ENCODE results near the gene NMRK1.

The NMRK1 gene

DNA sequence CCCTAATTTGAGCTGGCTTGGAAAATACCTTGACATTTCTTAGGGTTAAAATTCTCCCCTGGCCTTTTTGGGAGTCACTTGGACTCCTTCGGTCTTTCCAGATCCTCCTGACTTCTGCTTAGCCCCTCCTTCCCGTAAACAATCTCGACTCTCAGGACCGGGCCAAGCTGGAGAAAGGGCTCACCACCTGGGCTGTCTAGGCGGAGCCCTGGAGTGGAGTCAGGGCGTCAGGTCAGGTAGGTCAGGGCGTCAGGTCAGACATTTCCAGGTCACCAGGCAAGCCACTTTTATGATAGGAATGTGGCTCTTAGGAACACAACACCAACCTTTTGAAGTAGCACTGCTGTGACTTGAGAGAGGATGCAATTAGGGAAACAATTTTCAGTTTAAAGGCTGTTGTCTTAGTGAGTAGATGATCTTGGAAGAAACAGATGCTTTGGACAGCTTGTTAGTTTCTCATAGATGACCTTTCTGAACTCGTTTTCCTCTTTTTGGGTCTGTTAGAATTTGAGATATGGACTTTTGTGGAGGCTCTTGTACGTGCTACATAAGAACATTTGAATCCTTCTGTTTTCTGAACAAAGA is 13.1 kb upstream of the NMRK1 start:
- no peak for DNase-seq

DNA sequence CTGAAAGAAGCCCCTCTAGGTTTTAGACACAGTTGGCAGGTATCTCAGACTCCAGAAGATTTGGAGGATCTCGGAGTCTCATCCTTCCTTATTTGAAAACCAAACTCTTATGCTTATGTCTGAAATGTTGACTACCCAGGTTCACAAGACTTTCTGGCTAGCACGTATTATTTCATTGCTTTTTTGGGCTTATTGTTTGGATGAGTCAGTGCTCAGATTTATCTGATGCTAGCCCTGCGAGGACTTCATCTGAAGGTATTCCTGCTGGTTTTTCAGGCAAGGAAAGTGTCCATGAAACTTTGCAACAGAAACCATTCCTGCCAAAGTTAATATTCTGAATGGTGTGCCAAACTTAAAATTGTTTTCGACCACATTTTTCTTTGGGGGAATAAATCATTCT is 8.8 kb upstream of the NMRK1 start:
- no peak for DNase-seq

DNA sequence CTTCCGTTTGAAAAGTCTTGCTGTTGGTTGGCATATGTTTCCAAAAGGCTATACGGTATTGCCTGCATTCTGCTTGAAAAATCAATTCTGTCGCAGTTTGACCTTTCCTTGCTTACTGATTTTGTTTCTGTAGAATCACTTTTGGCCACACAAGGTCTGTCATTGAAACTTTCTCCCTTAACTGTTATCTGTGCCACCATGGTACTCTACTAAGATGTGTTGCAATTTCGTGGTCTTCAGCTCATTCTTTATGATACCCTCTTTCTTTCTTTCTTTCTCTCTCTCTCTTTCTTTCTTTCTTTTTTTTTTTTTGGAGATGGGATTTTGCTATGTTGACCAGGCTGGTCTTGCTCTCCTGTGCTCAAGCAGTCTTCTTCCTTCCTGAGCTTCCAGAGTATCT is 4.8 kb upstream of the NMRK1 start:
- DNase-seq = no peak

DNA sequence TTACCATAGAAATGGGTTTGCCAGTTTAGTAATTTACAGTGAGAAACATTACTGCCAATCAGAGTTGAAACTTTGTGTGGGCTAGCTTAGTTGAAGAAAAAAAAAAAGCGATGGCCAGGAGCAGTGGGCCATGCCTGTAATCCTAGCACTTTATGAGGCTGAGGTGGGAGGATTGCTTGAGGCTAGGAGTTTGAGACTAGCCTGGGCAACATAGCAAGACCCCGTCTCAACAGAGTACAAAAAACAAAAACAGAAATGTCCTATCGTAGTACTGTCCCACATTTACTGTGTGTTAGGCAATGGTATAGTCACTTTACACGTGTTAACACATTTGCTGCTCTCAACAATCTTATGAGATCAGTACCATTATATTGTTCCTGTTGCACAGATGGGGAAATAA is 2.6 kb upstream of the NMRK1 start:
- DNase-seq = no peak

DNA sequence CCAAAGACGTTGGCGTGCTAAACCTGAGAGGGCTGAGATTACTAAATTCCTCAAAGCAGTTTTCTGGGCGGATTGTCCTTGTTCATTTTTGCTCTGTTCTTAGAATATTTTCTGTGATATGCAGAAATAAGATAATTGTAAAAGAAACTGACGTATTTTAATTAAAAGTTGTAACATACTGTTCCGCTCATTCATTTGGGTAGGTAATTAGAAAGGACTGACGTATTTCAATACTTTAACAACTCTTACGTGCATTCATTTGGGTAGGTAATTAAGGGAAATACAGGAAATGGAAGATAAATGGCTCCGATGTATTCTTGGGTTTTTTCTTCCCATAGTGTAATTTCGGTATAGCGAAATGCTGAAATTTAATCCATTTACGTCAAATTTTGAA is 1.4 kb upstream of the NMRK1 start:
- no peak for DNase-seq

DNA sequence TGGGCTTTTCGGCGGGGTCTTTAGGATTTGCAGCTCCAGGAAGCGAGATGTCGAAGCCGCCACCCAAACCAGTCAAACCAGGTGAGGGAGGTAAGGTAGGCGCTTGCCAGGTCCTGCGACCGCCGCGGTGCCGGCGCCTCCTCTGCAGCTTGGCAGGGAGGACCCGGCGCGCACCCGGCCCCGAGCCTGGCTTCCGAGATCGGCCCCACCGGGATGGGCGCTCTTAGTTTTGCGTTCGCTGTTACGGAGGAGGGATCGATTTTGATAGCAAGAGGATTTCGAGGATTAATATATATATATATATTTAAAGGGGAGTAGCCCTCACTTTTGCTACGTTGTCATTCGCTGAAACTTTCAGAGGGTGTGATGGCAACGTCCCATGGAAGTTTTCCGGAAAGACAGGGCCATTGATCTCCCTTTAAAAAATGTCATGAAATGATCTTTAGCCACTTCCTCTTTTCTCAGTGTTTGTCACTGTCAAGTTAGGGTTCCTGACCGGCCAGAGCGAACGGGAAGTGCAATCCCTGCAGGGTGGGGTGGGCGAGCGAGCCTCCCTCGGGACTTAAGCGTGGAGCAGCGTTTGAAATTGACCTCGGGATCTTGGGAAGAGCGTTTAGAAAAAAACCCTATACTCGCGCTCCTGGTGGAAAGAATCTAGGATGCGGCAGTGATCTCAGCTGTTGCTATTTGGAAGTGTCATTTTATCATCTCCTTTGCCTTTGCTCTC is 854 bp upstream of the NMRK1 start:
- DNase-seq = peak; percentile 62

DNA sequence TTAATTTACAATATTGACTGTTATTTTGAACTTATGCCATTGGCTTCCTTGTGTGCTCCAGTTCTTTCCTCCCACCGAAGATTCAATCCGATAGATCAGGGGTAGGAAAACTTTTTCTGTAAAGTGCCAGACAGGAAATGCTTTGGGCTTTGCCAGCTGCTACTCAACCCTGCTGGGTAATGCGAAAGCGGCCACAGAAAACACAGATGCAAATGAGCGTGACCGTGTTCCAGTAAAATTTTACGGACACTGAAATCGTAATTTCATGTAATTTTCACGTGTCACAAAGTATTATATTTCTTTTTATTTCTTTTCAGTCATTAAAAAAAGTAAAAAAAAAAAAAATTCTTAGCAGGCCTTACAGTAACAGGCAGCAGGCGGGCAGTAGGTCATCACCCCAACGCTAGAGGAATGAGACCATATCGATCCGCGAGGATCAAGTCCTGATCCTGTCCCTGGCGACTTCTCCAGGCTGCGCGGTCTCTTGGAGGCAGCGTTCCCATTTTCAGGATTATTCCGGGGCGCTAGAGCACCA is 599 bp downstream of the NMRK1 start:
- peak; percentile 31 for DNase-seq

DNA sequence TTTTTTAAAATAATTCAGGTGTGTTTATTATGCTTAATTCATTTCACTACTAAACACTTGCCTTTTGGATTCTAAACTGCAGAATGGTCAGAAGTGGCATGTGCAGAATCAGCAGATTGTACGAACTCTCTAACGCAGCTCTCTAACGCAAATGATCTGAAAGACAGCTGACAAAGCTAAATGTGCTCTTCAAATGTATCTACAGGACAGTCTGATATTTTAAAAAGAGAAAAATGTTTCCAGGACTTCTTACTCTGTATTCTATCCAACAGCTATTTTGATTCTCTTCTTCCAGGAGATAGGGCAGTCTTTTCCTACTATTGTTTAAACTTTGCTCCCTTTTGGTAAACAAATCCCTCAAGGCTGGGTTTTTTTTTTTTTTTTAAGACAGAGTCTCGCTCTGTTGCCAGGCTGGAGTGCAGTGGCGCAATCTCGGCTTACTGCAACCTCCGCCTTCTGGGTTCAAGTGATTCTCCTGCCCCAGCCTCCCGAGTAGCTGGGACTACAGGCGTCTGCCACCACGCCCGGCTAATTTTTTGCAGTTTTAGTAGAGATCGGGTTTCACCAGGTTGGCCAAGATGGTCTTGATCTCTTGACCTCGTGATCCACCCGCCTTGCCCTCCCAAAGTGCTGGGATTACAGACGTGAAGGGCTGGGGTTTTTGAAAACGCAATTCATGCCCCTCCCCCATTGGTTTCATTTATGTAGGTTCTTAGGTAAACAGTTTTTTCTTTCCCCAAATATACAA is 1.2 kb downstream of the NMRK1 start:
- DNase-seq = no peak

DNA sequence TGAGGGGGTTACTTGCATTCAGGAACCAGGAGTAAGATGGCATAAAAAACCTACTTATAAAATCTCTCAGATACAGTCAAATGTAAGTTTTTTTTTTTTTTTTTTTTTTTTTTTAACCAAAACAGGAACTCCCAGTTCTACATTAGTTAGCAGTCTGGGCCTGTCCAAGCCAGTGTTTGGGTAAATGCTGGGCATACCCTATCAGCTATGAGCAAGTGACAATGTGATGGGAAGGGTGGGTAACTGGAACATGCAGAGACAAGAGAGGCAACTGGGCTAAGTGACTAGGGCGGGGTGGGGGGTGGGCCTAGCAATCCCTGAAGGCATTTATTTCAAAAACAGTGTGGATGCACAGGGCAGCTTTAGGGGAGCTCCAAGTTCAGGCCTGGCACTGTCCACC is 2.3 kb downstream of the NMRK1 start:
- DNase-seq = no peak

DNA sequence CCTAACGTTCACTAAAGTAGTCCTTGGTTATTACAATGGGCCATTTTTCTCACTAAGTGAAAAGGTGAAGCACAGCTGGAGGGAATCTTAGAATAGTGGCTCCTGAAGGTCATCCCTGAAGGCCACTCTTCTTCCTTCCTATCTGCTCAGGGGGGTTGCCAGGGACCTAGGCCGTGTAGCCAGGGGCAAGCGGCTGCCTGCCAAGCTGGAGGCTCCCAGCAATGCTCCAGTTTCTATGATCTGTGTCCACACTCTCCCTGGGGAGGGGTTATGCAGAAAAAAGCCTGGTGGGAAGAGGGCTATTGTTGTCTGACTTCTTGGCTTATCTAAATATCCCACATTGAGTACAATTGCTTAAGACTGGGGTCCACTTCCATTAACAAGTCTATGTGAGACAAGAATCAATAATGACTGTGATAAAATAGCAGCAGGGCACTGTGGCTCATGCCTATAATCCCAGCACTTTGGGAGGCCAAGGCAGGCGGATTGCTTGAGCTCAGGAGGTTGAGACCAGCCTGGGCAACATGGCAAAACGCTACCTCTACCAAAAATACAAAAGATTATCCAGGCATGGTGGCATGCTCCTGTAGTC is 3.8 kb downstream of the NMRK1 start:
- DNase-seq = no peak

DNA sequence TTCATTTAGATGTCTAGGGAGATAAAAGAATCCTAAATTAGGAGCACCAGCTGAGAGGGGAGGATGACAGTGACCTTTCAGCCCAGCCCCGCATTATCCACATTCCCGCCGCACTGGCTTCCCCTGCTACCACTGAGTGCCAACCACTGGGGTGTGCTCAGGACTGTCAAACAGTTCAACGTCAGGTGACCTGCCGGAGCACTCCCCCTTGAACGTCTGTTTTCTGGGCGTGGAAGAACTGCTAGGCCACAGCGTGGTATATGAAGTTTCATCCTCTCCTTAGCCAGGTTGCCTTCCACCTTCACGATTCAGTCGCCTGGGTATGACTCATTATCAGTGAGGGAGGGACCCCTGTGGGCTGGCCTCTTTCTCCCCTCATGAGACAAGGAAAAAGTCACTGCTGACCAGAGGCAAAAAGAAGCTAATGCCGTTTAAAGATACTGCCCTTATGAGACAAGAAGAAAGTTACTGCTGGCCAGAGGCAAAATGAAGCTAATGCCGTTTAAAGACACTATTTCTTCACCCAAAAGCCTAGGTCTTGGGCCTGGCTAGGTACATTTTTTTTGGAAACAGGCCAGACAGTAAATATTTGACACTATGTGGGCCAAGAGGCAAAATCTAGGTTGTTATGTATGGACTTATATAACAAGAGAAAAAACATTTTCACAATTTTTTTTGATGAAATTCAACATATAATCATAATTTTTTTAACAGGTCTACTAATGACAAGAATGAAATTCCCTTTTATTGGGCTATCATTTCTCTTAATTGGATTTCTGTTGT is 4.6 kb downstream of the NMRK1 start:
- peak; percentile 11 for DNase-seq

DNA sequence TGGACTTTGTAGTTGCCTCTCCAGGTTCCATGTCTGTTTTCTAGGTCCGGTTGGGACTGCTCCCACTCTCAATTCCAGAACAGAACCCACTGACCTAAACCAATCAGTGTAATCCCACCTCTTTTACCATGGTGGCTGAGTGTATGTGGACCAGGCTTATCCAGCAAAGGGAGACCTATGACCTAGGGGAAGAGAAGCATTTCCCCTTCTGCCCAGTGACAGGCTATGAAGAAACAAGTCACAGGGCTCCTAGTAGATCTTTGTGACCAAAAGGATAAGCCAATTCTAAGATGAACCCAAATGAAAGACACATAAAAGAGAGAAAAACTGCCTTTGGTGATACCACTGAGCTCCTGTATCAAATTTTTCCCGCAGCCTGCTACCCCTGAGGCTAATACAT is 6.3 kb downstream of the NMRK1 start:
- no peak for DNase-seq

DNA sequence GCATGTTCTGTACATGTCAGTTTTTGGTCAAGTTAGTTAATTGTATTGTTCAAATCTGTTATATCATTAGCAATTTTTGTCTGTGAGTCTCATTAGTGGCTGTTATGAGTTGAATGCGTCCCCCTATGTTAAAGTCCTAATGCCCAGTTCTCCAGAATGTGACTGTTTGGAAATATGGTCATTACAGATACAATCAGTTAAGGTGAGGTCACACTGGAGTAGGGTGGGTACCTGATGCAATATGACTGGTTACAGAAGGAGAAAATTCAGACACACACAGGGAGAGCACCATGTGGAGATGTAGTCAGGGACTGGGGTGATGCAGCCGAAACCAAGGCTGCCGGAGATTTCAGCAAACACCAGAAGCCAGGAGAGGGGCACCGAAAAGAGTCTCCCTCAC is 15.1 kb downstream of the NMRK1 start:
- no peak for DNase-seq

DNA sequence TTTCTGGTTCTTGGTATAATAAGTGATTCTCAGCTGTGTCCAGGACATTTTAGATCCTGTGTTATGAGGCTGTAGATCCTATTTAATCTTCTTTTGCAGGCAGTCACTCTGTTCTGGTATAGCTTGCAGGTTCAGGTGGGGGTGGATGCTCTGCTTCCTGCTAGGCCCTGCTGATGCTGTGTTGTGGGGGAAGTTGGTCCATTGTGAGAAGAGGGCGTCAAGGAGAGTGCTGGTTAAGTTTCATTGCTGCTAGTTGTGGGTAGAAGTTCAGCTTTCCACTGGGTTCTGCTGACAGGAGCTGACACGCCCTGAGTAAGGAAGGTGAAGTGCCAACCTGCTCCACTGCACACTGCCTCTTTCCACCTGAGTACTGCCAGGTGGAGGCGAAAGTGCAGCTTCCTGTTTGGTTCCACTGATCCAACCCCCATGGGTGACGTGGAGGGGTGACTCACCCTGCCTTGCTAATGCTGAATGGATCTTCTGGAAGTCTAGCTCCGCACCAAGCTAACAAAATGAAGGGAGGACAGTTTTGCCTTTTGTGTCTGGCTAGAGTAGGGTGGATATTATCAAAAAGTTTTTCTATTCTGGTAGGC is 16.3 kb downstream of the NMRK1 start:
- DNase-seq = peak; percentile 8

DNA sequence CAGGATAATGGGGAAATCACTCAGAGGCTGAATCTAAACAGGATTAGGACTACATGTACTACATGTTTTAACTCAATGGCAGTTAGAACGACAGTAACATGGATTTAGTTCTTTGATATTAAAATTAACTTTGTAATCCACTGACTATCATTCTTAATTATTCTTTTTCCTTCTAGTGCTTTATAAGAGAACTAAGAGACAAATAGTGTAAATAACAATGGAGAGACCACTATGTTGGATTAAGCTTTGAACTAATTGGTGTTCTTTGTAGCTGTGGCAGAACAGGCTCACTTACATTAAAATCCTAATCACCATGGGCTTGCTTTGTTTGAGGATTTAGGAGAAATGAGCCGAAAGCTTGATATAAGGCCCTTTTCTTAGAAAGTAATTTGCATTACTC is 18.8 kb downstream of the NMRK1 start:
- DNase-seq = no peak

DNA sequence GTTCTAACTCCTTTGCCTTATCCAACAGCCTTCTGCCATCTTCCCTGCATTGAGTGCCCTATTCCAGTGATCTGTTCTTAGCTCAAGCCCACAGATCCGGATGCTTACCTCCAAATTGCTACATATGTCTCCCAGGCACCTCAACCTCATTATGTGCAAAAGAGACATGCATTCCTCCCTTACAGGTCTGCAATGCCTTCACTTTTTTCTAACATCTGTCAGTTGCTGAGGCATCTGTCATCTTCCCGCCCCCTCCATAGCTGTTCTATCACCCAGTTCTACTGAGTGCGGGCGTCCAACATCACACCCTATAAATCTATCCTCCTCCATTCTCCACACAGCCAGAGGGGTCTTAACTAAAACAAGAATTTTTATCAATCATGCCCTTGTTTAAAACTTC is 20.1 kb downstream of the NMRK1 start:
- no peak for DNase-seq

DNA sequence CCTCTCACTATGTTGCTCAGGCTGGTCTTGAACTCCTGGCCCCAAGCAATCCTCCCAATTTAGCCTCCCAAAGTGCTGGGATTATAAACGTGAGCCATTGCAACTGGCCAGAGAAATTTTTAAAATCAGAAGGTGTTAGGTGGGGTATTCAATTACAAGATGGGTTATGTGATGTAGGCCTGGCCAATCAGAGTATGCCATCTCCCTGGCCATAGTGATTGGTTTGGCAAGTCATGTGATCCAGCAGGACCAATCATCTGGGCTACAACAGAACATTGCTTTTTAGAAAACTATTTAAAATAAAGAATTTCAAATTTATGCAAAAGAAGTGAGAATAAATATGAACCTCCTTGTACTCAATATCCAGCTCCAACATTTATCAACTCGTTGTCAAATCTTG is 22.4 kb downstream of the NMRK1 start:
- DNase-seq = no peak

DNA sequence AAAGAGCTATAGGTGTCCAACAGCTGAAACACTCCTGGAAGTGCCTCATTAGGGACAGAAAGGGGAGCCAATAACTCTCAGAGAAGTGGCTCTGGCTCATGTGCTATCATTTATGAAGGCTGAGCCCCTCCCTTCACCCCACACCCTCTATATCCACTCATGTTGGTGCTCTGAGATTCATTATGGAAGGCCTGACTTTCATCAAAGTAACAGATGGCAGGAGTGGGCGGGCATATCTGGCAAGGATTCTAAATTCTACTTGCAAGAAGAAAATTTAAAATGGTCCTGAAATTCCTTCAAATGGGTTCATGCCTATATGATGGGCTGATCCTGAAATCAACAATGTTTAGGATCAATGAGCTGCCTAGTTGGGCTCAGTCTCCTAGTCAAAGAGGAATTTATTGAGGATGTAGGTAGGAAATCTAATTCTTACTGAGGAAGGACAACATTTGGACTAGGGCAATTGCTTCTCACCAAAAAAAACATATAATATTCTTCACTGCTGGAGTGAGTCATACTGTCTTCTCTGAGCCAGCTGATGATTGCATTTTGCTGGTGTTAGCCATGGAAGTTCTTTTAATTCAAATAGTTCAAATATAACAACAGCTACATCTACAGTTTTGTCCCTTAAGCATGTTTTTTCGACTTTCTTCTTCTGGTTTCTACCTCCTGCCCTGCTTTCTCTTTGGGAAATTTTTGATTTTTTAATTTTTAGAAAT is 23.5 kb downstream of the NMRK1 start:
- no peak for DNase-seq

DNA sequence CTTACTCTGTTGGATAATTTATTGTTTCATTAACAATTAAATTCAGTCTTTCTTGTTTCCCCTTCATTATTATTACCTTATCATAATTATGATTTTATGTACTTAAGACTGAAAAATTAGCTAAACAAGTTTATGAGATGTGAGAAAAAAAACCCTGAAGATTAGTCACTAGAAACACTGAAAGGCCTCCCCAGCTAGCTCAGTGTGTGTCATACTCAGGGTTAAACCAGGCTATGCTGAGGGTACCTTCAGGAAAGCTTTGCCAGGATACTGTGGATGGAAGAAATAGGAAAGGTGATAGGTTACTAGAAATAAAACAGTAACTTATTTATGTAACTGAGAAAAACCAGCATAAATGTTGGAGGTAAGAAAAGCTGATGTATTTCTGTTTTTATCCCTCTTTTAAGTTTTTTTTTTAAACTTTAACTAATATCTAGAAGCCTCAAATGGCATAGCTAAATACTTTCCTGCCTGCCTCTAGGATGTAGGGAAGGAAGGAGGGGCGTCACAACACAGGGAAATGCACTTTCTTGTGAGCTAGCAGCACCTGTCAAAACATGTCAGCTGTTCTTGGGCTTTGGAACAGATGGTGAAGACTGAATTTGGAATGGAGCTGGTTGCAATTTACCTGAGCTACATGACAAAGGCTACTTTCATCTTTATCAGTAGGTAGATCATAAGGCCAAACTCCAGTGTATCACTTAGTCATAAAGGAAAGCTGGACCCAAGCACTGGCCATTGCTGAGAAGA is 24.2 kb downstream of the NMRK1 start:
- no peak for DNase-seq

DNA sequence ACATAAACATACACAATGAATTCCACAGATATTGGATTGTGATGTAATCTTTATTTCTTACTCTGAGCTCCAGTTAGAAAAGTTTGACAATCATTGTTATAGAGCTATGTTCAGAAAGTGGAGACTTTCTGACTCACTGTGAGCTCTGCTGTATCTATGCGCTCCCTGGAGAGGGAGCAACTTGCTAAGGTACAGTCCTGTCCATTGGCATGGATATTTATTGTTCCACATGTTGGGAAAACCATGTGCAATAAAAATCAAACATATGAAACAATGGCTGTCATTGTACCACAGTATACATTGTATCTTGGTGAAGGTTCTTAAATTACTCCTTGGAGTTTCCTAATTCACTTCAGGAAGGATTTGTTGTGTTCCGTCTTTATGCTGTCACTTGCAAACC is 26.8 kb downstream of the NMRK1 start:
- DNase-seq = no peak

DNA sequence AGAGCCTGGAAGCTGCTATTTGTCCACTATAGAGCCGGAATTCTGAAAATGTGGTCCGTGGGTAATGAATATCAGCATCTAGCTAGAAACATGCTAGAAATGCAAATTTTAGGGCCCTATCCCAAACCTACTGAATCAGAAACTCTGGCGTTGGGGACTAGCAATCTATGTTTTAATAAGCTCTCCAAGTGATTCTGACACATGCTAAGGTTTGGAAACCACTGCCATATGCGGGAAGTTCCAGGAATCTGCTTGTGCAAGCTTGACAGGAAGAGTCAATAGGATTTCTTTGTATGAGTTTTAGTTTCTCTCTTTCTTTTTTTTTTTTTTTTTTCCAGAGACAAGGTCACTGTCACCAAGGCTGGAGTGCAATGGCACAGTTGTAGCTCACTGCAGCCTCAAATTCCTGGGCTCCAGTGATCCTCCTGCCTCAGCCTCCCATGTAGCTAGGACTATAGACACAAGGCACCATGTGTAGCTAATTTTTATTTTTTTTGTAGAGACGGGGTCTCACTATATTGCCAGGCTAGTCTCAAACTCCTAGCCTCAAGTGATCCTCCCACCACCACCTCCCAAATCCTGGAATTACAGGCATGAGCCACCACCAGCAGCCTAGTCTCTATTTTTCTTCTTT is 33.5 kb downstream of the NMRK1 start:
- no peak for DNase-seq
